ENCODE data around the gene WASHC3.

DNA sequence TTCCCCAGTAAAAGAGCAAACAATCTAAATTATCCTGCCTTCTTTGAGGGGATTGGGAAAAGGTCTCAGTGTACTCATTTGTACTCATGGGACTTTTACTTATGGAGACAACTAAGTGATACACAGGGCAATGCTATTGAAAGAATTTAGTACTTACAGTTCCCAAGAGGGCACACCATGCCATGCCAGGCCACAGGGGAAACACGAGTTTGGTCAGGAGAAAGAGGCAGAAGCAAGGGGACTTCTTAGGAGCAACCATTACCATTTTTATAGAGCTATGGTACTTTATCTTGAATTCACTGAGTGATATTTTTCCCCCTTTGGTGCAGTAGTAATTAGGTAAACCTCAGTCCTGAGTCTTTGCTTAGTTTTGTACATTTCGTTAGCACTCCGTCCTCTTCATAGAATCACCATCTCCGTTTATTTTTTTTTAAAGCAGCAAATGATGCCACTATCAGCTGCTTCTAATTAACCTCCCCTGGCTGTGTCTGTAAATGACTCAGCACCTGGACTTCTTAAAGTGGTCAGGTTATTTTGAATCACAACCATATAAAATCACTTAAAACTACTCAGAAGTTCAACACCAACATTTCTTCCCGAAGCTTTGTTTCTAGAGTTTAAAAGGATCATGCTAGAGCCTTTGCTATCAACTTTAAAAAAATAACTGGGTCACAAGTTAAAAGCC is 5.9 kb upstream of the WASHC3 start:
- TF ChIP-seq, protein P1, sequence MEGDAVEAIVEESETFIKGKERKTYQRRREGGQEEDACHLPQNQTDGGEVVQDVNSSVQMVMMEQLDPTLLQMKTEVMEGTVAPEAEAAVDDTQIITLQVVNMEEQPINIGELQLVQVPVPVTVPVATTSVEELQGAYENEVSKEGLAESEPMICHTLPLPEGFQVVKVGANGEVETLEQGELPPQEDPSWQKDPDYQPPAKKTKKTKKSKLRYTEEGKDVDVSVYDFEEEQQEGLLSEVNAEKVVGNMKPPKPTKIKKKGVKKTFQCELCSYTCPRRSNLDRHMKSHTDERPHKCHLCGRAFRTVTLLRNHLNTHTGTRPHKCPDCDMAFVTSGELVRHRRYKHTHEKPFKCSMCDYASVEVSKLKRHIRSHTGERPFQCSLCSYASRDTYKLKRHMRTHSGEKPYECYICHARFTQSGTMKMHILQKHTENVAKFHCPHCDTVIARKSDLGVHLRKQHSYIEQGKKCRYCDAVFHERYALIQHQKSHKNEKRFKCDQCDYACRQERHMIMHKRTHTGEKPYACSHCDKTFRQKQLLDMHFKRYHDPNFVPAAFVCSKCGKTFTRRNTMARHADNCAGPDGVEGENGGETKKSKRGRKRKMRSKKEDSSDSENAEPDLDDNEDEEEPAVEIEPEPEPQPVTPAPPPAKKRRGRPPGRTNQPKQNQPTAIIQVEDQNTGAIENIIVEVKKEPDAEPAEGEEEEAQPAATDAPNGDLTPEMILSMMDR (conservative IDR thresholded peaks at IDR 0.05; ENCODE audit: low read depth in 2 of 2) = no peak
- TF ChIP-seq POLR2AphosphoS5 (IDR thresholded peaks at IDR 0.05; ENCODE audit: low read depth) (no peak), EZH2 (IDR thresholded peaks at IDR 0.05; ENCODE audit: low read depth, unreplicated experiment) (no peak), EZH2phosphoT487 (IDR thresholded peaks at IDR 0.05; ENCODE audit: unreplicated experiment) (no peak), CREB1 (CRISPR knock-in tag; IDR thresholded peaks at IDR 0.05; ENCODE audit: low read depth) (no peak), STAT1 (IDR thresholded peaks at IDR 0.05; ENCODE audit: unreplicated experiment) (no peak)
- TF ChIP-seq, protein P2, sequence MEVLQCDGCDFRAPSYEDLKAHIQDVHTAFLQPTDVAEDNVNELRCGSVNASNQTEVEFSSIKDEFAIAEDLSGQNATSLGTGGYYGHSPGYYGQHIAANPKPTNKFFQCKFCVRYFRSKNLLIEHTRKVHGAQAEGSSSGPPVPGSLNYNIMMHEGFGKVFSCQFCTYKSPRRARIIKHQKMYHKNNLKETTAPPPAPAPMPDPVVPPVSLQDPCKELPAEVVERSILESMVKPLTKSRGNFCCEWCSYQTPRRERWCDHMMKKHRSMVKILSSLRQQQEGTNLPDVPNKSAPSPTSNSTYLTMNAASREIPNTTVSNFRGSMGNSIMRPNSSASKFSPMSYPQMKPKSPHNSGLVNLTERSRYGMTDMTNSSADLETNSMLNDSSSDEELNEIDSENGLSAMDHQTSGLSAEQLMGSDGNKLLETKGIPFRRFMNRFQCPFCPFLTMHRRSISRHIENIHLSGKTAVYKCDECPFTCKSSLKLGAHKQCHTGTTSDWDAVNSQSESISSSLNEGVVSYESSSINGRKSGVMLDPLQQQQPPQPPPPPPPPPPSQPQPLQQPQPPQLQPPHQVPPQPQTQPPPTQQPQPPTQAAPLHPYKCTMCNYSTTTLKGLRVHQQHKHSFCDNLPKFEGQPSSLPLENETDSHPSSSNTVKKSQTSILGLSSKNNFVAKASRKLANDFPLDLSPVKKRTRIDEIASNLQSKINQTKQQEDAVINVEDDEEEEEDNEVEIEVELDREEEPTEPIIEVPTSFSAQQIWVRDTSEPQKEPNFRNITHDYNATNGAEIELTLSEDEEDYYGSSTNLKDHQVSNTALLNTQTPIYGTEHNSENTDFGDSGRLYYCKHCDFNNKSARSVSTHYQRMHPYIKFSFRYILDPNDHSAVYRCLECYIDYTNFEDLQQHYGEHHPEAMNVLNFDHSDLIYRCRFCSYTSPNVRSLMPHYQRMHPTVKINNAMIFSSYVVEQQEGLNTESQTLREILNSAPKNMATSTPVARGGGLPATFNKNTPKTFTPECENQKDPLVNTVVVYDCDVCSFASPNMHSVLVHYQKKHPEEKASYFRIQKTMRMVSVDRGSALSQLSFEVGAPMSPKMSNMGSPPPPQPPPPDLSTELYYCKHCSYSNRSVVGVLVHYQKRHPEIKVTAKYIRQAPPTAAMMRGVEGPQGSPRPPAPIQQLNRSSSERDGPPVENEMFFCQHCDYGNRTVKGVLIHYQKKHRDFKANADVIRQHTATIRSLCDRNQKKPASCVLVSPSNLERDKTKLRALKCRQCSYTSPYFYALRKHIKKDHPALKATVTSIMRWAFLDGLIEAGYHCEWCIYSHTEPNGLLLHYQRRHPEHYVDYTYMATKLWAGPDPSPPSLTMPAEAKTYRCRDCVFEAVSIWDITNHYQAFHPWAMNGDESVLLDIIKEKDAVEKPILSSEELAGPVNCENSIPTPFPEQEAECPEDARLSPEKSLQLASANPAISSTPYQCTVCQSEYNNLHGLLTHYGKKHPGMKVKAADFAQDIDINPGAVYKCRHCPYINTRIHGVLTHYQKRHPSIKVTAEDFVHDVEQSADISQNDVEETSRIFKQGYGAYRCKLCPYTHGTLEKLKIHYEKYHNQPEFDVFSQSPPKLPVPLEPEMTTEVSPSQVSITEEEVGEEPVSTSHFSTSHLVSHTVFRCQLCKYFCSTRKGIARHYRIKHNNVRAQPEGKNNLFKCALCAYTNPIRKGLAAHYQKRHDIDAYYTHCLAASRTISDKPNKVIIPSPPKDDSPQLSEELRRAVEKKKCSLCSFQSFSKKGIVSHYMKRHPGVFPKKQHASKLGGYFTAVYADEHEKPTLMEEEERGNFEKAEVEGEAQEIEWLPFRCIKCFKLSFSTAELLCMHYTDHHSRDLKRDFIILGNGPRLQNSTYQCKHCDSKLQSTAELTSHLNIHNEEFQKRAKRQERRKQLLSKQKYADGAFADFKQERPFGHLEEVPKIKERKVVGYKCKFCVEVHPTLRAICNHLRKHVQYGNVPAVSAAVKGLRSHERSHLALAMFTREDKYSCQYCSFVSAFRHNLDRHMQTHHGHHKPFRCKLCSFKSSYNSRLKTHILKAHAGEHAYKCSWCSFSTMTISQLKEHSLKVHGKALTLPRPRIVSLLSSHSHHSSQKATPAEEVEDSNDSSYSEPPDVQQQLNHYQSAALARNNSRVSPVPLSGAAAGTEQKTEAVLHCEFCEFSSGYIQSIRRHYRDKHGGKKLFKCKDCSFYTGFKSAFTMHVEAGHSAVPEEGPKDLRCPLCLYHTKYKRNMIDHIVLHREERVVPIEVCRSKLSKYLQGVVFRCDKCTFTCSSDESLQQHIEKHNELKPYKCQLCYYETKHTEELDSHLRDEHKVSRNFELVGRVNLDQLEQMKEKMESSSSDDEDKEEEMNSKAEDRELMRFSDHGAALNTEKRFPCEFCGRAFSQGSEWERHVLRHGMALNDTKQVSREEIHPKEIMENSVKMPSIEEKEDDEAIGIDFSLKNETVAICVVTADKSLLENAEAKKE (CRISPR knock-in tag; IDR thresholded peaks at IDR 0.05) = no peak
